CD4-positive, CD25-positive, alpha-beta regulatory T cell (primary cell): ENCODE data around the gene PMS1. TPM values are rescaled to one million over a fixed set of nuclear protein-coding genes. Genes with fewer than 3 reads are reported as not detected.
"Not testable (repeated sequence)": the region's sequence is repeated elsewhere in the genome, so short reads cannot be mapped to it uniquely, and the experiment has no call there.

Source experiments
- ATAC-seq, 2 donors: fragments of 150-1000 bp; cut with Tn5 transposase; one replicate each; pipeline ENCODE4 v1.10.0; 2021; ENCODE audit warnings: low read depth in 2 of 2, moderate number of reproducible peaks in 2 of 2, moderate library complexity in 1 of 2
- DNase-seq, 3 donors: peaks; one replicate each; pipeline versions ENCODE4 v3.0.0 to v3.0.0-alpha.2; 2012 to 2022; ENCODE audit warnings: mixed read lengths in 1 of 3
- H3K27ac ChIP-seq: one replicate; pipeline ENCODE4 v1.7.0; 2013; ENCODE audit warnings: mild to moderate bottlenecking, low read length; ENCODE audit not compliant: insufficient read depth, poor library complexity, severe bottlenecking
- H3K27me3 ChIP-seq: one replicate; pipeline ENCODE4 v1.7.0; 2013; ENCODE audit warnings: low read length; ENCODE audit not compliant: control insufficient read depth, insufficient read depth
- H3K36me3 ChIP-seq: one replicate; pipeline ENCODE4 v1.7.0; 2013; ENCODE audit warnings: mild to moderate bottlenecking, low read length, moderate library complexity; ENCODE audit not compliant: control insufficient read depth, insufficient read depth
- H3K4me1 ChIP-seq: 2 replicates; pipeline ENCODE4 v1.7.0; 2013; ENCODE audit warnings: mild to moderate bottlenecking, low read length; ENCODE audit not compliant: insufficient read depth, control insufficient read depth, poor library complexity, severe bottlenecking
- H3K4me3 ChIP-seq: one replicate; pipeline ENCODE4 v1.7.0; 2013; ENCODE audit warnings: low read depth, mild to moderate bottlenecking, low read length, moderate library complexity
- H3K9me3 ChIP-seq, 2 experiments: 1 replicate in 1 of 2; 2 replicates in 1 of 2; pipeline ENCODE4 v1.7.0; 2013; ENCODE audit warnings: low read length in 2 of 2, mild to moderate bottlenecking in 1 of 2, moderate library complexity in 1 of 2; ENCODE audit not compliant: control insufficient read depth in 2 of 2
- H3K27ac Mint-ChIP-seq, 3 donors: one replicate each; pipeline ENCODE4 v1.8.0; 2020 to 2022; ENCODE audit warnings: mild to moderate bottlenecking in 3 of 3, mixed read lengths in 3 of 3, moderate library complexity in 2 of 3
- H3K27me3 Mint-ChIP-seq: one replicate; pipeline ENCODE4 v1.8.0; 2022; ENCODE audit warnings: mild to moderate bottlenecking, mixed read lengths
- H3K36me3 Mint-ChIP-seq: one replicate; pipeline ENCODE4 v1.8.0; 2020; ENCODE audit warnings: mixed read lengths
- H3K4me1 Mint-ChIP-seq, 4 donors: one replicate each; pipeline ENCODE4 v1.8.0; 2020 to 2022; ENCODE audit warnings: mixed read lengths in 4 of 4, mild to moderate bottlenecking in 1 of 4
- H3K4me3 Mint-ChIP-seq, 4 donors: one replicate each; pipeline ENCODE4 v1.8.0; 2020 to 2022; ENCODE audit warnings: mild to moderate bottlenecking in 4 of 4, mixed read lengths in 4 of 4, moderate library complexity in 3 of 4
- H3K9me3 Mint-ChIP-seq, 7 donors: one replicate each; pipeline ENCODE4 v1.8.0; 2020 to 2022; ENCODE audit warnings: mixed read lengths in 7 of 7, mild to moderate bottlenecking in 3 of 7, moderate library complexity in 2 of 7
- polyA plus RNA-seq, 4 donors: library from polyadenylated mRNA; unstranded; fragments of 300-500 nt; fragmentation: Illumina TruSeq; gene quantifications; one replicate each; pipeline ENCODE4 v1.2.3, GENCODE V29; 2021
- total RNA-seq: library from RNA; stranded (reverse); gene quantifications from one replicate; pipeline ENCODE4 v1.2.3, GENCODE V29; 2022

The PMS1 gene
- total RNA-seq (24.3 TPM), polyA plus RNA-seq (10 to 100 TPM; 10.1 to 12.7 (median 10.9) TPM)

DNA sequence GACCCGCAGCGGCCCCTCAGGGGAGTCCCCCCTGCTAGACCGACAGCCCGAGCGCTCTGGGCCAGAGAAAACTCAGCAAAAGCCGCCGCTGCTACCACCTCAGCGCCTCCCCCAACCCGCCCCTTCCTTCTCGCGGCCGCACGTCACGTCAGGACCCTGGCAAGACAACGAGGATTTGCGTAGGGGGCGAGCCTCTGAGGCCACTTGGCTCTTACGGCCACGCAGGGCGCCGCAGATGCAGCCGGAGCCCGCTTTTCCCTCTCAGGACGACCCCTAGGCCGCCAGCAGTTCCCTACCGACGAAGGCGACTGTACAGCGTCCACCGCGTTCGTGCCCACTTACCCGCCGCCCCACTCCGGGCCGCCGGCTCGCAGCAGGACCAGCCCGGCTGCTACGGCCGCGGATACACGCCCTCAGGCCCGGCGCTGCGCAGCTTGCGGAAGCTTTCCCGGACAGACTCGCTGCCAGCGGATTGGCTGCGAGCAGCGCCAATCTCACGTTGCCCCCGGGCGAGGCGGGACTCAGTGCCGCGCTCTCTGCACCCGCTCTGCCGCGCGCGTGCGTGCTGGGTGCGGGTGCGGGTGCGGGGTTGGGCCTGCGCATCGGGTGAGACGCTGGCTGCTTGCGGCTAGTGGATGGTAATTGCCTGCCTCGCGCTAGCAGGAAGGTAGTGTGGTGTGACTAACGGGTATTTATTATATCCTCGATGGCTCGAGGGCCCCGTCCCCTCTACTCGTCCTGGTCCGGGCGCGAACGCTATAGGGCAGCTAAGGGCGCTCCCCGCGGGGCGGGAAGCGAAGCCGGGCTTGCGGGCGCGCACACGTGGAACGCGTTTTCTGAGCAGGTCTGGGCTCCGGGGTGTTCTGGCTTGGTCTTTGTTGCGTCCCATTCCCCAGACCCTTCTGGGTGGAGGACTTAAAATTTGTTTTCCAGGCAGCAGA, at the start of gene PMS1, which contains the start of gene ORMDL1:
Gene PMS1 (plus strand): TSS at position 524 of the 941 bp plus-strand sequence. CDS start 7,360 bp downstream, outside the sequence.
Gene ORMDL1 (minus strand): TSS at position 413 of the 941 bp plus-strand sequence. CDS start 1,744 bp downstream, outside the sequence.
- Histone ChIP-seq H3K27me3 (no peaks in the 10 kb centered on the region), H3K4me3 (peak within 1 kb of the TSS; percentile 92), H3K36me3 (peaks cover 18% of the 10 kb centered on the region), H3K9me3 (no peaks in the 10 kb centered on the region), H3K27ac (peak within 1 kb of the TSS; percentile 95), H3K4me1 (peaks cover 38% of the 10 kb centered on the region)
- peaks cover 30% of the 10 kb centered on the region for H3K36me3 Mint-ChIP-seq
- peak; percentile 90 to 98 (median 95) for DNase-seq
- peak within 1 kb of the TSS; percentile 94 to 95 (median 94) for H3K27ac Mint-ChIP-seq
- ATAC-seq: peak; percentile 93 to 94
- no peaks in the 10 kb centered on the region for H3K27me3 Mint-ChIP-seq
- H3K4me1 Mint-ChIP-seq: peaks cover 39 to 63% (median 50%) of the 10 kb centered on the region in 4 donors
- H3K9me3 Mint-ChIP-seq: no peaks in the 10 kb centered on the region
- peak within 1 kb of the TSS; percentile 96 to 98 (median 97) for H3K4me3 Mint-ChIP-seq

DNA sequence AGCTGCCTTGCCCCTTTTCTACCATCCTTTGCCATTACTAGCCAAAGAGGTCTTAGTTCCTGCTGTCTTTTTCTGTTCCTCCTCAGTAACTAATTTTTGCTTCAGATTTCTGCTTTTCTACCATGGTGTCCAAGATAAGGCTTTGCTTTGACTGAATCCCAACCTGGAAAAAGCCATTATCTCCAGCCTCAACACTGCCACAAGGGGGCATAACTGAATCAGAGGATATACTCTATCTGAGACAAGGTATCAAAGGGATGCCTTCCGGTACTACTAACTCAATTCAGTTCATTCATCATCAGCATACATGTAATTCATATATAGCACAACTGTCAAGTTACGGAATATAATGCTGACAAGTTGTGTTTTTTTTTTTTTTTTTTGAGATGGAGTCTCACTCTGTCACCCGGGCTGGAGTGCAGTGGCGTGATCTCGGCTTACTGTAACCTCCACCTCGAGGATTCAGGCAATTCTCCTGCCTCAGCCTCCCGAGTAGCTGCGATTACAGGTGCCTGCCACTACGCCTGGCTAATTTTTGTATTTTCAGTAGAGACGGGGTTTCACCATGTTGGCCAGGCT, 33.1 kb upstream of the PMS1 start:
- ATAC-seq (peak; percentile 68 to 71), DNase-seq (peak; percentile 15 to 52 (median 44))
- H3K4me1 ChIP-seq: no peaks in the 10 kb centered on the region
- Mint-ChIP-seq H3K27ac (no peak overlapping the region), H3K4me1 (peaks cover 0 to 2% (median 0%) of the 10 kb centered on the region in 4 donors), H3K36me3 (peaks cover 22% of the 10 kb centered on the region), H3K9me3 (no peaks in the 10 kb centered on the region), H3K27me3 (no peaks in the 10 kb centered on the region), H3K4me3 (no peak overlapping the region)
- no peak overlapping the region for H3K4me3 ChIP-seq
- H3K27me3 ChIP-seq: no peaks in the 10 kb centered on the region
- no peaks in the 10 kb centered on the region for H3K9me3 ChIP-seq
- no peak overlapping the region for H3K27ac ChIP-seq
- H3K36me3 ChIP-seq: peaks cover 46% of the 10 kb centered on the region

DNA sequence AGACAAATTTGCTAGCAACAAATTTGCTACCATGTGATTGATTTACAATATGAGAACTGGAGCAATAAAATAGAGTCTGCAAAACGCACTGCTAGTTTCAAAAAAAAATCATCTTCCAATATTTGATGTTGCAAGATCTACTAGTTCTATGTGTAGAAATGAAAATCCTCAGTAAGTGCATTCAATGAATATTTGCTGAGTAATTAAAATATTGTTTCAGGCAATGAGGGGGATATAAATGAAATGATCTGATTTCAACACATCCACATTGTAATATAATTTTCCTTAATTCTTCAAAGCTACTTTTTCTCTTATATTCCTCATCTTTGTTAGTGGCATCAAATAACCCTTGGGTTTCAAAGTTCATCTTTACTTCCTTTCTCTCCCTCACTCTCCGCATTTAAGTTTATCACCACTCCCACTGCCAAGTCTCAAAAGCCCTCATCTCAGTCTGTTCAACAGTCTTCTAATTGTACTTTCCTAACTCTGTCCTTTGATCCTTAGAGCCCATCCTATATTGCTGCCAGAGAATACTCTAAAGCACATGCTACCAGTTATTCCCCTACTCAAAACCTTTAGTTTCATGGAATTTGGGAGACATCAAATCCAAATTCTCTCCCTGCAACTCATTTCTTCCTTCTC, 27.8 kb upstream of the PMS1 start:
- no peaks in the 10 kb centered on the region for H3K4me1 ChIP-seq
- H3K9me3 ChIP-seq: no peaks in the 10 kb centered on the region
- H3K9me3 Mint-ChIP-seq: no peaks in the 10 kb centered on the region
- no peaks in the 10 kb centered on the region for H3K27me3 Mint-ChIP-seq
- no peaks in the 10 kb centered on the region for H3K27me3 ChIP-seq
- H3K27ac ChIP-seq: no peak overlapping the region
- H3K4me1 Mint-ChIP-seq: peaks cover 0 to 13% (median 3%) of the 10 kb centered on the region in 4 donors
- H3K27ac Mint-ChIP-seq: peak overlapping the region in 1 of 3 donors; percentile 13
- peaks cover 24% of the 10 kb centered on the region for H3K36me3 ChIP-seq
- no peak overlapping the region for H3K4me3 ChIP-seq
- H3K4me3 Mint-ChIP-seq: no peak overlapping the region
- no peak for ATAC-seq
- H3K36me3 Mint-ChIP-seq: peaks cover 22% of the 10 kb centered on the region
- DNase-seq: no peak

DNA sequence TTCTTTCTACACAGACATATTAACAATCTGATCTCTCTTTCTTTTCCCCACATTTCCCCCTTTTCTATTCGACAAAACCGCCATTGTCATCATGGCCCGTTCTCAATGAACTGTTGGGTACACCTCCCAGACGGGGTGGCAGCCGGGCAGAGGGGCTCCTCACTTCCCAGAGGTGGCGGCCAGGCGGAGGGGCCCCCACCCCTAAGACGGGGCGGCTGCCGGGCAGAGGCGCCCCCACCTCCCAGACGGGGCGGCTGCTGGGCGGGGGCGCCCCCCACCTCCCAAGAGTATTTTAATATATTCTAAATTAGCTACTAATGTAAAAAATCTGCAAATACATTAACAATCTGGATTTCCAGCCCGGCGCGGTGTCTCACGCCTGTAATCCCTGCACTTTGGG, 24.1 kb upstream of the PMS1 start:
- not testable (repeated sequence) for H3K36me3 ChIP-seq, DNase-seq, H3K27ac Mint-ChIP-seq, H3K9me3 ChIP-seq, H3K4me3 ChIP-seq, H3K27me3 ChIP-seq, H3K27me3 Mint-ChIP-seq, H3K9me3 Mint-ChIP-seq, H3K4me3 Mint-ChIP-seq, H3K36me3 Mint-ChIP-seq, H3K27ac ChIP-seq, ATAC-seq
- peaks cover 14% of the 10 kb centered on the region for H3K4me1 ChIP-seq
- peaks cover 8 to 20% (median 14%) of the 10 kb centered on the region in 4 donors for H3K4me1 Mint-ChIP-seq

DNA sequence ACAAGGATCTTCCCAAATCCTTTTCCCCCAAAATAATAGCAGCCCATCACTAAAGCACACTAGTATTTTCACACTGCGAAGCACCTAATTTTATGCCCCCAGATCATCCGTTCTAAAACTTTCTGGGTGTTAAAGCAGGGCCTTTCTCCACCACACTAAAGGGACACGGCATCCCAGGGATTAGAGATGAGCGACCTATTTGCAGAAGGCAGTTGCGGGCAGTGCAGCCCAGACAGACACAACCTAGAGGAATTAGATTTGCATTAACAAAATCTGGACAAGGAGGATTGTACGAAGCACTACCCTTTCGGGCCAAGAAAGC, 22.1 kb upstream of the PMS1 start:
- H3K27ac Mint-ChIP-seq: peak overlapping the region; percentile 98 to 100 (median 99)
- H3K27me3 Mint-ChIP-seq: no peaks in the 10 kb centered on the region
- peak in 1 of 2 donors; percentile 4 for ATAC-seq

DNA sequence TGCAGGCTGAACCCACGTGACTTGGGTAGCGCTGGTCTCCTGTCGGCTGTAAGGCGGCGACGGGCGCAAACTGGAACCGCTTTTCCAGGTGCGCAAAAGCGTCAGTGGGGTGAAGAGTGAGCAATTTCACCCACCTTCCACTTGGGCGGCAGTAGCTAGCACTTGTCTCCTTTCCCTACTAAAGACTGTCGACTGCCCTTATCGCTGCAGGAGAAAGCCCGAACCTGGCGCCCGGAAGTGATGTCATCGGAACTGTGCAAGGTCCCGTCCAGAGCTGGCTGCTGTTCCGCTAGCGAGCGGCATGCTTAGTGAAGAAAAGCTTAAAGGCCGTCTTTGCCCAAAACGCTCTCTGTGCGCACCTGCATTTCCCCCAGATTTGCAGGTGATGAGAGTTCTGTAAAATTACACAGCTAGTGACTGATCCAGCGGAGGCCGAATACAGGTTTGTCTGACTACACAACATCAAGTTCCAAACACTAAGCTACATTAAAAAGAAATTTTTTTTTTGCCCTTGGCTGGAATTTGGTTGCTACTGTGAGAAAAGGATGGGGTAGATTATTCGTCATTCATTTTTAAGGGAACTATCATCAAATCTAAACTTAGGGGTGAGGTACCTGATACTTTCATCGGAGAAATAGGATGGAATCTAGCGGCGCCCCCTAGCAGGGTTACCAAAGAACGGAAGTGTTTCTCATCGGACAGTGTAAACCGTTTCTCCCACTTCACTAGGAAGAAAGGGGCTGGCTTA, 21.5 kb upstream of the PMS1 start, which contains the start of gene OSGEPL1:
Gene OSGEPL1 (minus strand): TSS at position 242 of the 748 bp plus-strand sequence. CDS start 1,152 bp downstream, outside the sequence.
- Histone ChIP-seq H3K27ac (peak within 1 kb of the TSS; percentile 93), H3K4me1 (peaks cover 14% of the 10 kb centered on the region), H3K36me3 (peaks cover 4% of the 10 kb centered on the region), H3K27me3 (no peaks in the 10 kb centered on the region), H3K9me3 (no peaks in the 10 kb centered on the region), H3K4me3 (peak within 1 kb of the TSS; percentile 100)
- Mint-ChIP-seq H3K36me3 (peaks cover 10% of the 10 kb centered on the region), H3K27me3 (no peaks in the 10 kb centered on the region), H3K27ac (peak within 1 kb of the TSS; percentile 98 to 100 (median 99)), H3K4me1 (peaks cover 5 to 22% (median 14%) of the 10 kb centered on the region in 4 donors), H3K9me3 (no peaks in the 10 kb centered on the region), H3K4me3 (peak within 1 kb of the TSS; percentile 95 to 99 (median 98))
- ATAC-seq (peak; percentile 94), DNase-seq (peak; percentile 89 to 98 (median 91))

More for the DNA sequence above, 22.1 kb upstream of the PMS1 start:
- H3K36me3 Mint-ChIP-seq: peaks cover 10% of the 10 kb centered on the region
- Histone ChIP-seq H3K36me3 (peaks cover 4% of the 10 kb centered on the region), H3K27ac (peak overlapping the region; percentile 93), H3K4me3 (peak overlapping the region; percentile 100), H3K4me1 (peaks cover 14% of the 10 kb centered on the region), H3K9me3 (no peaks in the 10 kb centered on the region), H3K27me3 (no peaks in the 10 kb centered on the region)
- no peak for DNase-seq
- no peaks in the 10 kb centered on the region for H3K9me3 Mint-ChIP-seq
- H3K4me1 Mint-ChIP-seq: peaks cover 5 to 23% (median 14%) of the 10 kb centered on the region in 4 donors
- H3K4me3 Mint-ChIP-seq: peak overlapping the region; percentile 95 to 99 (median 98)
